ENCODE data around the gene CMTM8.
A peak's percentile ranks its signal among the peaks of the same experiment; 100 is the strongest.

The CMTM8 gene

GRCh38 chr3:32399030-32399620 lies 160.6 kb downstream of the CMTM8 start:
- TF ChIP-seq CTCF (conservative IDR thresholded peaks at IDR 0.05; ENCODE audit: low read depth, low read length): peak; percentile 75
- Histone ChIP-seq H3K4me2 (no peak overlapping the region), H3K79me2 (ENCODE audit: insufficient read depth, low read depth) (peaks cover 81% of the 10 kb centered on the region), H4K20me1 (ENCODE audit: insufficient read depth) (no peaks in the 10 kb centered on the region; the same call in 1 of the 2 replicates), H3K4me1 (ENCODE audit: low read depth, poor library complexity, severe bottlenecking) (peaks cover 69% of the 10 kb centered on the region), H3K27ac (no peak overlapping the region), H2AFZ (ENCODE audit: low read depth) (no peak overlapping the region), H3K36me3 (ENCODE audit: insufficient read depth) (no peaks in the 10 kb centered on the region), H3K27me3 (ENCODE audit: insufficient read depth, low read depth) (no peaks in the 10 kb centered on the region), H3K9ac (no peak overlapping the region), H3K4me3 (IDR thresholded peaks at IDR 0.05; ENCODE audit: insufficient read depth, low read depth, low read length) (no peak overlapping the region)

GRCh38 chr3:32401126-32401525 lies 162.6 kb downstream of the CMTM8 start:
- Histone ChIP-seq H4K20me1 (ENCODE audit: insufficient read depth) (no peaks in the 10 kb centered on the region; the same call in 1 of the 2 replicates), H2AFZ (ENCODE audit: low read depth) (peak overlapping the region; percentile 4; the same call in 1 of the 2 replicates), H3K4me3 (IDR thresholded peaks at IDR 0.05; ENCODE audit: insufficient read depth, low read depth, low read length) (no peak overlapping the region), H3K27me3 (ENCODE audit: insufficient read depth, low read depth) (no peaks in the 10 kb centered on the region), H3K4me1 (ENCODE audit: low read depth, poor library complexity, severe bottlenecking) (peaks cover 50% of the 10 kb centered on the region), H3K79me2 (ENCODE audit: insufficient read depth, low read depth) (peaks cover 80% of the 10 kb centered on the region), H3K36me3 (ENCODE audit: insufficient read depth) (no peaks in the 10 kb centered on the region), H3K9ac (peak overlapping the region; percentile 55; the same call in 1 of the 2 replicates), H3K27ac (peak overlapping the region; percentile 70; the same call in 1 of the 2 replicates), H3K4me2 (peak overlapping the region; percentile 29; the same call in 1 of the 2 replicates)
- TF ChIP-seq CTCF (conservative IDR thresholded peaks at IDR 0.05; ENCODE audit: low read depth, low read length): no peak

- H4K20me1 ChIP-seq (ENCODE audit: insufficient read depth): no peaks in the 10 kb centered on the region; the same call in 1 of the 2 replicates
- H3K27me3 ChIP-seq (ENCODE audit: insufficient read depth, low read depth): no peaks in the 10 kb centered on the region
- peaks cover 50% of the 10 kb centered on the region for H3K4me1 ChIP-seq (ENCODE audit: low read depth, poor library complexity, severe bottlenecking)
- no peak for TF ChIP-seq CTCF (conservative IDR thresholded peaks at IDR 0.05; ENCODE audit: low read depth, low read length)
- peaks cover 78% of the 10 kb centered on the region for H3K79me2 ChIP-seq (ENCODE audit: insufficient read depth, low read depth)
- H3K36me3 ChIP-seq (ENCODE audit: insufficient read depth): no peaks in the 10 kb centered on the region
- H3K4me2 ChIP-seq: peak overlapping the region; percentile 38; the same call in 1 of the 2 replicates
- H2AFZ ChIP-seq (ENCODE audit: low read depth): peak overlapping the region; percentile 4; the same call in 1 of the 2 replicates
- H3K9ac ChIP-seq: peak overlapping the region; percentile 55
- H3K4me3 ChIP-seq (IDR thresholded peaks at IDR 0.05; ENCODE audit: insufficient read depth, low read depth, low read length): no peak overlapping the region
- peak overlapping the region; percentile 70 for H3K27ac ChIP-seq
Measured at GRCh38 chr3:32401556-32402081, 163.1 kb downstream of the CMTM8 start.

GRCh38 chr3:32403663-32404062 lies 165.2 kb downstream of the CMTM8 start:
- peaks cover 43% of the 10 kb centered on the region for H3K4me1 ChIP-seq (ENCODE audit: low read depth, poor library complexity, severe bottlenecking)
- H3K4me2 ChIP-seq: no peak overlapping the region
- TF ChIP-seq CTCF (conservative IDR thresholded peaks at IDR 0.05; ENCODE audit: low read depth, low read length): no peak
- no peaks in the 10 kb centered on the region for H3K27me3 ChIP-seq (ENCODE audit: insufficient read depth, low read depth)
- H2AFZ ChIP-seq (ENCODE audit: low read depth): no peak overlapping the region
- H3K4me3 ChIP-seq (IDR thresholded peaks at IDR 0.05; ENCODE audit: insufficient read depth, low read depth, low read length): no peak overlapping the region
- H4K20me1 ChIP-seq (ENCODE audit: insufficient read depth): no peaks in the 10 kb centered on the region
- peaks cover 73% of the 10 kb centered on the region for H3K79me2 ChIP-seq (ENCODE audit: insufficient read depth, low read depth)
- no peak overlapping the region for H3K9ac ChIP-seq
- H3K27ac ChIP-seq: no peak overlapping the region
- no peaks in the 10 kb centered on the region for H3K36me3 ChIP-seq (ENCODE audit: insufficient read depth)

Measured in KMS-11 (cell line).